ENCODE data around the gene SLC6A12.

DNA sequence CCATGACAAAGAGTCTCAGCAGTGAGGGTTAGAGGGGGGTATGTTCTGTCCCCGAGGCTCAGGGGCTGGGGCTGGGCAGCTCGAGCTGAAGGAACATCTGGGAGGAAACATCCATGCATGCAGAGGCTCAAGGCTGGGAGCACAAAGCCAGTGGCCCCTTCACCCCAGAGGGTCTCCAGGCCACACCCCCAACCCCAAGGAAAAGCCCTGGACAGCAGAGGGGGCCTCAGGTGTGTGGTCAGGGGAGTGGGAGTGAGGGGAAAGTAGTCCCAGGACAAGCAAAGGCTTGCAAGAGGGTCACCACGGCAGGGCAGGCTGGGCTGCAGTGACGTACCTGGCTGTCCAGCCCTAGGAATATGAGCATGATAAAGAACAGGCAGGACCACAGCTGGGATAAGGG is 17.5 kb downstream of the SLC6A12 start:
- no peak for TF ChIP-seq POLR2A (IDR thresholded peaks at IDR 0.05; ENCODE audit: low read depth)
- TF ChIP-seq, protein P1, sequence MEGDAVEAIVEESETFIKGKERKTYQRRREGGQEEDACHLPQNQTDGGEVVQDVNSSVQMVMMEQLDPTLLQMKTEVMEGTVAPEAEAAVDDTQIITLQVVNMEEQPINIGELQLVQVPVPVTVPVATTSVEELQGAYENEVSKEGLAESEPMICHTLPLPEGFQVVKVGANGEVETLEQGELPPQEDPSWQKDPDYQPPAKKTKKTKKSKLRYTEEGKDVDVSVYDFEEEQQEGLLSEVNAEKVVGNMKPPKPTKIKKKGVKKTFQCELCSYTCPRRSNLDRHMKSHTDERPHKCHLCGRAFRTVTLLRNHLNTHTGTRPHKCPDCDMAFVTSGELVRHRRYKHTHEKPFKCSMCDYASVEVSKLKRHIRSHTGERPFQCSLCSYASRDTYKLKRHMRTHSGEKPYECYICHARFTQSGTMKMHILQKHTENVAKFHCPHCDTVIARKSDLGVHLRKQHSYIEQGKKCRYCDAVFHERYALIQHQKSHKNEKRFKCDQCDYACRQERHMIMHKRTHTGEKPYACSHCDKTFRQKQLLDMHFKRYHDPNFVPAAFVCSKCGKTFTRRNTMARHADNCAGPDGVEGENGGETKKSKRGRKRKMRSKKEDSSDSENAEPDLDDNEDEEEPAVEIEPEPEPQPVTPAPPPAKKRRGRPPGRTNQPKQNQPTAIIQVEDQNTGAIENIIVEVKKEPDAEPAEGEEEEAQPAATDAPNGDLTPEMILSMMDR (IDR thresholded peaks at IDR 0.05): no peak
- TF ChIP-seq EP300 (IDR thresholded peaks at IDR 0.05): no peak

Data from esophagus muscularis mucosa (tissue), 4 donors.